Aortic smooth muscle cell (primary cell): ENCODE measurements around the gene AIFM3. TPM values are rescaled to one million over a fixed set of nuclear protein-coding genes. Genes with fewer than 3 reads are reported as not detected.

Experiments
- total RNA-seq: library from RNA; depleted of rRNA; stranded (reverse); fragments of >200 nt; gene quantifications from 2 replicates; pipeline ENCODE4 v1.2.3, GENCODE V29; 2014

AIFM3 gene
- 0.37 and 0.53 TPM in 2 replicates for total RNA-seq

DNA sequence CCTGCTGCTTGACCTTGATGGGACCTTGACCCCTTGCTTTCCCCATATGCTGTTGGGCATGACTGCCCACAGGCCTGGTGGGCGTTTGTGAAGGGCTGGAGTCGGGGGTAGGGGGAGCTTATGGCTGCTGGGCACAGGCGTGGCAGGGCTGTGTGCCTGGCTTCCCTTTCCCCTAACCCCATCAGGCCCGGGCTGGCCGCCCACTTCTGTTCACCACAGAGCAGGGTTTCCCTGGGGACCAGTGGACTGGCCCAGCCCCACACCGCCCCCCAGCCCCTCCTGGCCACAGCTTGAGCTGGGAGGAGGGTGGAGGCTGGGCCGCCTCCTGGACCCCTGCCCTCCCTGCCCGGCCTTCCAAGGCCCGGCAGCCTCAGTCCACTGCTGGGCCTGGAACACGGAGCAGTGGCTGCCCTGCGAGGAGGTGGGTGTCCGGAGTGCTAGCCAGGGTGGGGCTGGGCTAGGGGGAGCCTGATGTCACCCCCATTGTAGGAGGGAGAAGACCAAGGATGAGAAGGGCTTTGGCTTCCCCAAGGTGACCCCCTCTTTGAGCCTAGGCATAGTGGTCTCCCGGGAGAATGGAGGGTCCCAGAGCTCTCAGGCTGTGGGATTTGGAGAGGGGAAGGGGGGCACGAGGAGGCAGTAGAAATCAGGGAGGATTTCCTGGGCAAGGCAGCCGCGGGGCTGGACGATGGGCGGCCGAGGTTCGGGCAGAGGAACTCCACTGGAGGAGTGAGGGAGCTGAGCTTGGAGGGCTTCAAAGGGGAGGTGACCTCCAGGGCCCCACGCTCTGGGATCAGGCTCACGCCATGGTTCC is at the start of gene AIFM3:
AIFM3 (plus strand) TSS at position 373 of the 814 bp plus-strand sequence. CDS start 690 bp downstream, outside the sequence.

GRCh38 chr22:20981787-20982562 is 14.9 kb downstream of the AIFM3 start, which contains the start of gene LZTR1:
Gene LZTR1 (plus strand): TSS chr22:20982297. CDS start chr22:20982372, 75 bp downstream.

GRCh38 chr22:21001601-21002325 is 34.7 kb downstream of the AIFM3 start, which contains the start of gene THAP7:
Gene THAP7 (minus strand): TSS chr22:21002118. CDS start chr22:21001911, 207 bp downstream.

GRCh38 chr22:21014726-21015465 is 47.8 kb downstream of the AIFM3 start, which contains the start of gene P2RX6:
Gene P2RX6 (plus strand): TSS chr22:21015165. CDS start chr22:21015175, 10 bp downstream.

Other genes starting within 250 kb of the AIFM3 start
- gene SERPIND1, start 193.1 kb upstream of the AIFM3 start, total RNA-seq, result under 0.01 TPM in 1 of 2 replicates, not detected in the other
- 33.2 and 36.9 TPM in 2 replicates for gene PI4KA, start 108.4 kb upstream of the AIFM3 start, total RNA-seq
- 9.1 and 9.5 TPM in 2 replicates for gene SNAP29, start 108.2 kb upstream of the AIFM3 start, total RNA-seq
- gene CRKL, start 49.8 kb upstream of the AIFM3 start, total RNA-seq, result 29.7 and 30.8 TPM in 2 replicates
- 45.4 and 53.8 TPM in 2 replicates for gene LZTR1, start 15.0 kb downstream of the AIFM3 start, total RNA-seq
- 18.0 and 22.2 TPM in 2 replicates for gene THAP7, start 34.9 kb downstream of the AIFM3 start, total RNA-seq
- gene P2RX6, start 47.9 kb downstream of the AIFM3 start, total RNA-seq, result 1.4 and 2.8 TPM in 2 replicates
- gene SLC7A4, start 65.3 kb downstream of the AIFM3 start, total RNA-seq, result not detected in 2 replicates
- not detected in 2 replicates for gene LRRC74B, start 78.7 kb downstream of the AIFM3 start, total RNA-seq